GM23338 (cell line): ENCODE results near the gene FTO. TPM values are rescaled to one million over a fixed set of nuclear protein-coding genes. Genes with fewer than 3 reads are reported as not detected.

ENCODE experiments used
- ATAC-seq: fragments of 200-7000 bp; cut with Tn5 transposase; 3 replicates; pipeline ENCODE4 v1.9.1; 2020
- DNase-seq: peaks from one replicate; pipeline ENCODE4 v3.0.0-alpha.2; 2015; ENCODE audit warnings: low spot score
- H2AFZ ChIP-seq: fragments of 200-600 bp; sonication (generic); 2 replicates; pipeline ENCODE4 v1.8.0; 2016; ENCODE audit warnings: antibody characterized with exemption, mild to moderate bottlenecking, moderate library complexity
- H3F3A ChIP-seq: fragments of 200-600 bp; sonication (generic); replicated peaks from 2 replicates; pipeline ENCODE4 v1.8.0; 2017; ENCODE audit warnings: antibody characterized with exemption, mixed run types, low read depth
- H3K27ac ChIP-seq: fragments of 200-600 bp; sonication (generic); 2 replicates; pipeline ENCODE4 v1.6.1; 2016; ENCODE audit warnings: low read depth
- H3K27me3 ChIP-seq: fragments of 200-600 bp; sonication (generic); 2 replicates; pipeline ENCODE4 v1.8.0; 2016; ENCODE audit warnings: mild to moderate bottlenecking, mixed run types, moderate library complexity; ENCODE audit not compliant: insufficient read depth
- H3K36me3 ChIP-seq: fragments of 200-600 bp; sonication (generic); 2 replicates; pipeline ENCODE4 v1.8.0; 2016; ENCODE audit warnings: mild to moderate bottlenecking; ENCODE audit not compliant: insufficient read depth
- H3K4me1 ChIP-seq: fragments of 200-600 bp; sonication (generic); 2 replicates; pipeline ENCODE4 v1.8.0; 2016; ENCODE audit warnings: mild to moderate bottlenecking, moderate library complexity; ENCODE audit not compliant: insufficient read depth
- H3K4me2 ChIP-seq: fragments of 200-600 bp; sonication (generic); 2 replicates; pipeline ENCODE4 v1.7.1; 2017; ENCODE audit warnings: mixed run types
- H3K4me3 ChIP-seq: fragments of 200-600 bp; sonication (generic); 2 replicates; pipeline ENCODE4 v1.6.1; 2016; ENCODE audit warnings: mixed run types
- H3K79me2 ChIP-seq: fragments of 200-600 bp; sonication (generic); replicated peaks from 2 replicates; pipeline ENCODE4 v1.8.0; 2017; ENCODE audit warnings: mild to moderate bottlenecking; ENCODE audit not compliant: insufficient read depth
- H3K9me2 ChIP-seq: fragments of 200-600 bp; sonication (generic); 2 replicates; pipeline ENCODE4 v1.8.0; 2017; ENCODE audit not compliant: insufficient read depth
- H4K20me1 ChIP-seq: fragments of 200-600 bp; sonication (generic); replicated peaks from 2 replicates; pipeline ENCODE4 v1.8.0; 2017; ENCODE audit warnings: mild to moderate bottlenecking; ENCODE audit not compliant: insufficient read depth
- H3K27ac Mint-ChIP-seq: 2 replicates; pipeline ENCODE4 v1.8.0; 2020; ENCODE audit warnings: inconsistent platforms, mild to moderate bottlenecking, moderate library complexity, mixed read lengths
- H3K27me3 Mint-ChIP-seq: 3 replicates; pipeline ENCODE4 v1.8.0; 2022; ENCODE audit warnings: low read depth, mild to moderate bottlenecking, moderate library complexity, mixed read lengths, inconsistent platforms; ENCODE audit not compliant: insufficient read depth, poor library complexity
- H3K36me3 Mint-ChIP-seq: 3 replicates; pipeline ENCODE4 v1.8.0; 2021; ENCODE audit warnings: low read depth, mild to moderate bottlenecking, inconsistent platforms, moderate library complexity, mixed read lengths
- H3K4me1 Mint-ChIP-seq: 3 replicates; pipeline ENCODE4 v1.8.0; 2020; ENCODE audit warnings: mild to moderate bottlenecking, inconsistent platforms, mixed read lengths
- H3K4me3 Mint-ChIP-seq: 3 replicates; pipeline ENCODE4 v1.8.0; 2021; ENCODE audit warnings: moderate library complexity, mild to moderate bottlenecking, inconsistent platforms, mixed read lengths
- H3K9me3 Mint-ChIP-seq: 3 replicates; pipeline ENCODE4 v1.8.0; 2020; ENCODE audit warnings: moderate library complexity, mild to moderate bottlenecking, inconsistent platforms, mixed read lengths
- CREB1 ChIP-seq: fragments of 250-450 bp; sonication (Bioruptor Pico); IDR thresholded peaks from 2 replicates; pipeline ENCODE4 v1.5.0; 2020; ENCODE audit warnings: low read depth, mild to moderate bottlenecking, moderate library complexity
- EZH2 ChIP-seq: fragments of 200-600 bp; sonication (generic); IDR thresholded peaks from one replicate; pipeline ENCODE4 v1.8.0; 2017; ENCODE audit warnings: antibody characterized with exemption, mild to moderate bottlenecking, low read depth; ENCODE audit not compliant: unreplicated experiment
- ZNF114 ChIP-seq: fragments of 250-450 bp; sonication (Bioruptor Pico); IDR thresholded peaks from 2 replicates; pipeline ENCODE4 v1.5.0; 2020; ENCODE audit warnings: mild to moderate bottlenecking, moderate library complexity
- ZNF331 ChIP-seq: fragments of 250-450 bp; sonication (Bioruptor Pico); IDR thresholded peaks from 2 replicates; pipeline ENCODE4 v1.5.0; 2020; ENCODE audit warnings: low read depth, mild to moderate bottlenecking, moderate library complexity
- polyA plus RNA-seq: library from polyadenylated mRNA; unstranded; fragments of >200 nt; fragmentation: Nextera tagmentation; extraction: Ambion mirVana; gene quantifications from 2 replicates; pipeline ENCODE4 v1.2.1, GENCODE V29; 2016
- total RNA-seq: library from RNA; depleted of rRNA; stranded (reverse); fragments of >200 nt; shearing (Covaris generic); gene quantifications from 2 replicates; pipeline ENCODE4 v1.2.3, GENCODE V29; 2014
- TF ChIP-seq, protein P1 (sequence below): fragments of 250-450 bp; sonication (Bioruptor Pico); IDR thresholded peaks from 2 replicates; pipeline ENCODE4 v1.5.0; 2020; ENCODE audit warnings: mild to moderate bottlenecking, moderate library complexity
- TF ChIP-seq, protein P2 (sequence below): IDR thresholded peaks from one replicate; pipeline ENCODE4 v1.6.1; 2018; ENCODE audit warnings: antibody characterized with exemption; ENCODE audit not compliant: unreplicated experiment
- TF ChIP-seq, protein P3 (sequence below), 2 experiments: fragments of 200-600 bp in 1 of 2; sonication (generic) in 1 of 2; conservative IDR thresholded peaks; 2 replicates each; pipeline versions ENCODE4 v1.5.1 to v1.6.1; 2016 to 2017; ENCODE audit warnings: antibody characterized with exemption in 2 of 2, low read depth in 2 of 2, mild to moderate bottlenecking in 2 of 2, moderate library complexity in 1 of 2

FTO gene
- total and polyA plus RNA-seq, 2 experiments from 2014 or later = 17.7 to 69.6 TPM

DNA sequence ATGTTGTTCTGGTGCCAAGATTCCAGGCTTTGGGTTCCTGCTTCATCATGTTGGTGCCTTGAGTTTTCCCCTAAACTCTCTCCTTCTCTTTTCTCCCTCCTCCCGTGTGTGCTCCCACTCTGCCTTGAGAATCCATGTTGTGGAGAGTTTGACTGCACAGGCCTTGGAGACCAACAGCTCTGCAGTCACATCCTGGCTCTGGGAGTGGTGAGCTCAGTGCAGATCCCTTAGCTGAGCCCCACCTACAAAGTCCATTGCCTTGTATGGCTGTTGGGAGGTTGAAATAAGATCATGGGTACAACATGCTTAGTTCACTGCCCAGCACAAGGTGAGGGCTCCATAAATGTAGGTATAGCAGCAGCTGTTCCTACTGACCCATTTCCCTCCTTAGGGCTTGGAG lies 496.8 kb downstream of the FTO start:
- no peaks in the 10 kb centered on the region for H3K36me3 ChIP-seq

DNA sequence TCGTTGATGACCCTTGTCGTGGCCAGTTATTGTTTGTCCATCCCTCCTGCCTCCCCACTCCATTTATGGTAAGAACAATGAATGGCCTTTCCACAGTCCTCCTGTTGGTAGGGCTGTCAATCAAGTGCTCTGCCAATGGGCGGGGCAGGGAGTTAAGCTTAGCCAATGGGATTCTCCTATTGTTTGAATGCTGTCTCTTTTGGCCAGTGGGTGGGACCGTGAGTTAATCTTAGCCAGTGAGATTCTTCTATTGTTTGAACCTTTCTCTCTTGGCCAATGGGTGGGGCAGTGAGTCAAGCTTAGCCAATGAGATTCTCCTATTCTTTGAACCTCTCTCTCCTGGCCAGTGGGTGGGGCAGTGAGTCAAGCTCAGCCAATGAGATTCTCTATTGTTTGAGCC lies 497.2 kb downstream of the FTO start:
- Mint-ChIP-seq H3K4me1 (no peaks in the 10 kb centered on the region; the same call in 2 of the 3 replicates), H3K9me3 (no peaks in the 10 kb centered on the region; the same call in 2 of the 3 replicates), H3K36me3 (no peaks in the 10 kb centered on the region), H3K4me3 (no peak overlapping the region), H3K27me3 (peaks cover 12% of the 10 kb centered on the region), H3K27ac (no peak overlapping the region)
- Histone ChIP-seq H3K27me3 (no peaks in the 10 kb centered on the region), H3K9me2 (no peaks in the 10 kb centered on the region), H3K4me2 (no peak overlapping the region), H3K27ac (no peak overlapping the region), H3K79me2 (no peaks in the 10 kb centered on the region), H4K20me1 (no peaks in the 10 kb centered on the region), H3K36me3 (no peaks in the 10 kb centered on the region), H3K4me3 (no peak overlapping the region), H2AFZ (no peak overlapping the region), H3K4me1 (no peaks in the 10 kb centered on the region), H3F3A (no peaks in the 10 kb centered on the region)
- DNase-seq (peak; percentile 26), ATAC-seq (no peak)
- no peak for TF ChIP-seq EZH2
- TF ChIP-seq ZNF114 (CRISPR knock-in tag) = no peak
- TF ChIP-seq, protein P1, sequence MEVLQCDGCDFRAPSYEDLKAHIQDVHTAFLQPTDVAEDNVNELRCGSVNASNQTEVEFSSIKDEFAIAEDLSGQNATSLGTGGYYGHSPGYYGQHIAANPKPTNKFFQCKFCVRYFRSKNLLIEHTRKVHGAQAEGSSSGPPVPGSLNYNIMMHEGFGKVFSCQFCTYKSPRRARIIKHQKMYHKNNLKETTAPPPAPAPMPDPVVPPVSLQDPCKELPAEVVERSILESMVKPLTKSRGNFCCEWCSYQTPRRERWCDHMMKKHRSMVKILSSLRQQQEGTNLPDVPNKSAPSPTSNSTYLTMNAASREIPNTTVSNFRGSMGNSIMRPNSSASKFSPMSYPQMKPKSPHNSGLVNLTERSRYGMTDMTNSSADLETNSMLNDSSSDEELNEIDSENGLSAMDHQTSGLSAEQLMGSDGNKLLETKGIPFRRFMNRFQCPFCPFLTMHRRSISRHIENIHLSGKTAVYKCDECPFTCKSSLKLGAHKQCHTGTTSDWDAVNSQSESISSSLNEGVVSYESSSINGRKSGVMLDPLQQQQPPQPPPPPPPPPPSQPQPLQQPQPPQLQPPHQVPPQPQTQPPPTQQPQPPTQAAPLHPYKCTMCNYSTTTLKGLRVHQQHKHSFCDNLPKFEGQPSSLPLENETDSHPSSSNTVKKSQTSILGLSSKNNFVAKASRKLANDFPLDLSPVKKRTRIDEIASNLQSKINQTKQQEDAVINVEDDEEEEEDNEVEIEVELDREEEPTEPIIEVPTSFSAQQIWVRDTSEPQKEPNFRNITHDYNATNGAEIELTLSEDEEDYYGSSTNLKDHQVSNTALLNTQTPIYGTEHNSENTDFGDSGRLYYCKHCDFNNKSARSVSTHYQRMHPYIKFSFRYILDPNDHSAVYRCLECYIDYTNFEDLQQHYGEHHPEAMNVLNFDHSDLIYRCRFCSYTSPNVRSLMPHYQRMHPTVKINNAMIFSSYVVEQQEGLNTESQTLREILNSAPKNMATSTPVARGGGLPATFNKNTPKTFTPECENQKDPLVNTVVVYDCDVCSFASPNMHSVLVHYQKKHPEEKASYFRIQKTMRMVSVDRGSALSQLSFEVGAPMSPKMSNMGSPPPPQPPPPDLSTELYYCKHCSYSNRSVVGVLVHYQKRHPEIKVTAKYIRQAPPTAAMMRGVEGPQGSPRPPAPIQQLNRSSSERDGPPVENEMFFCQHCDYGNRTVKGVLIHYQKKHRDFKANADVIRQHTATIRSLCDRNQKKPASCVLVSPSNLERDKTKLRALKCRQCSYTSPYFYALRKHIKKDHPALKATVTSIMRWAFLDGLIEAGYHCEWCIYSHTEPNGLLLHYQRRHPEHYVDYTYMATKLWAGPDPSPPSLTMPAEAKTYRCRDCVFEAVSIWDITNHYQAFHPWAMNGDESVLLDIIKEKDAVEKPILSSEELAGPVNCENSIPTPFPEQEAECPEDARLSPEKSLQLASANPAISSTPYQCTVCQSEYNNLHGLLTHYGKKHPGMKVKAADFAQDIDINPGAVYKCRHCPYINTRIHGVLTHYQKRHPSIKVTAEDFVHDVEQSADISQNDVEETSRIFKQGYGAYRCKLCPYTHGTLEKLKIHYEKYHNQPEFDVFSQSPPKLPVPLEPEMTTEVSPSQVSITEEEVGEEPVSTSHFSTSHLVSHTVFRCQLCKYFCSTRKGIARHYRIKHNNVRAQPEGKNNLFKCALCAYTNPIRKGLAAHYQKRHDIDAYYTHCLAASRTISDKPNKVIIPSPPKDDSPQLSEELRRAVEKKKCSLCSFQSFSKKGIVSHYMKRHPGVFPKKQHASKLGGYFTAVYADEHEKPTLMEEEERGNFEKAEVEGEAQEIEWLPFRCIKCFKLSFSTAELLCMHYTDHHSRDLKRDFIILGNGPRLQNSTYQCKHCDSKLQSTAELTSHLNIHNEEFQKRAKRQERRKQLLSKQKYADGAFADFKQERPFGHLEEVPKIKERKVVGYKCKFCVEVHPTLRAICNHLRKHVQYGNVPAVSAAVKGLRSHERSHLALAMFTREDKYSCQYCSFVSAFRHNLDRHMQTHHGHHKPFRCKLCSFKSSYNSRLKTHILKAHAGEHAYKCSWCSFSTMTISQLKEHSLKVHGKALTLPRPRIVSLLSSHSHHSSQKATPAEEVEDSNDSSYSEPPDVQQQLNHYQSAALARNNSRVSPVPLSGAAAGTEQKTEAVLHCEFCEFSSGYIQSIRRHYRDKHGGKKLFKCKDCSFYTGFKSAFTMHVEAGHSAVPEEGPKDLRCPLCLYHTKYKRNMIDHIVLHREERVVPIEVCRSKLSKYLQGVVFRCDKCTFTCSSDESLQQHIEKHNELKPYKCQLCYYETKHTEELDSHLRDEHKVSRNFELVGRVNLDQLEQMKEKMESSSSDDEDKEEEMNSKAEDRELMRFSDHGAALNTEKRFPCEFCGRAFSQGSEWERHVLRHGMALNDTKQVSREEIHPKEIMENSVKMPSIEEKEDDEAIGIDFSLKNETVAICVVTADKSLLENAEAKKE (CRISPR knock-in tag) = no peak
- no peak for TF ChIP-seq CREB1

More for the DNA sequence above, 496.8 kb downstream of the FTO start:
- Mint-ChIP-seq H3K9me3 (no peaks in the 10 kb centered on the region; the same call in 2 of the 3 replicates), H3K36me3 (no peaks in the 10 kb centered on the region), H3K27me3 (peaks cover 12% of the 10 kb centered on the region), H3K4me3 (no peak overlapping the region), H3K4me1 (no peaks in the 10 kb centered on the region; the same call in 2 of the 3 replicates), H3K27ac (no peak overlapping the region)
- no peaks in the 10 kb centered on the region for H3F3A ChIP-seq
- H3K27ac ChIP-seq = no peak overlapping the region
- no peaks in the 10 kb centered on the region for H3K9me2 ChIP-seq
- no peak overlapping the region for H3K4me2 ChIP-seq
- no peak for DNase-seq
- no peaks in the 10 kb centered on the region for H4K20me1 ChIP-seq
- TF ChIP-seq ZNF331 (CRISPR knock-in tag) = no peak
- TF ChIP-seq CREB1 = no peak
- TF ChIP-seq, protein P2, sequence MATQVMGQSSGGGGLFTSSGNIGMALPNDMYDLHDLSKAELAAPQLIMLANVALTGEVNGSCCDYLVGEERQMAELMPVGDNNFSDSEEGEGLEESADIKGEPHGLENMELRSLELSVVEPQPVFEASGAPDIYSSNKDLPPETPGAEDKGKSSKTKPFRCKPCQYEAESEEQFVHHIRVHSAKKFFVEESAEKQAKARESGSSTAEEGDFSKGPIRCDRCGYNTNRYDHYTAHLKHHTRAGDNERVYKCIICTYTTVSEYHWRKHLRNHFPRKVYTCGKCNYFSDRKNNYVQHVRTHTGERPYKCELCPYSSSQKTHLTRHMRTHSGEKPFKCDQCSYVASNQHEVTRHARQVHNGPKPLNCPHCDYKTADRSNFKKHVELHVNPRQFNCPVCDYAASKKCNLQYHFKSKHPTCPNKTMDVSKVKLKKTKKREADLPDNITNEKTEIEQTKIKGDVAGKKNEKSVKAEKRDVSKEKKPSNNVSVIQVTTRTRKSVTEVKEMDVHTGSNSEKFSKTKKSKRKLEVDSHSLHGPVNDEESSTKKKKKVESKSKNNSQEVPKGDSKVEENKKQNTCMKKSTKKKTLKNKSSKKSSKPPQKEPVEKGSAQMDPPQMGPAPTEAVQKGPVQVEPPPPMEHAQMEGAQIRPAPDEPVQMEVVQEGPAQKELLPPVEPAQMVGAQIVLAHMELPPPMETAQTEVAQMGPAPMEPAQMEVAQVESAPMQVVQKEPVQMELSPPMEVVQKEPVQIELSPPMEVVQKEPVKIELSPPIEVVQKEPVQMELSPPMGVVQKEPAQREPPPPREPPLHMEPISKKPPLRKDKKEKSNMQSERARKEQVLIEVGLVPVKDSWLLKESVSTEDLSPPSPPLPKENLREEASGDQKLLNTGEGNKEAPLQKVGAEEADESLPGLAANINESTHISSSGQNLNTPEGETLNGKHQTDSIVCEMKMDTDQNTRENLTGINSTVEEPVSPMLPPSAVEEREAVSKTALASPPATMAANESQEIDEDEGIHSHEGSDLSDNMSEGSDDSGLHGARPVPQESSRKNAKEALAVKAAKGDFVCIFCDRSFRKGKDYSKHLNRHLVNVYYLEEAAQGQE = no peak
- no peak for TF ChIP-seq ZNF114 (CRISPR knock-in tag)
- TF ChIP-seq, protein P3, sequence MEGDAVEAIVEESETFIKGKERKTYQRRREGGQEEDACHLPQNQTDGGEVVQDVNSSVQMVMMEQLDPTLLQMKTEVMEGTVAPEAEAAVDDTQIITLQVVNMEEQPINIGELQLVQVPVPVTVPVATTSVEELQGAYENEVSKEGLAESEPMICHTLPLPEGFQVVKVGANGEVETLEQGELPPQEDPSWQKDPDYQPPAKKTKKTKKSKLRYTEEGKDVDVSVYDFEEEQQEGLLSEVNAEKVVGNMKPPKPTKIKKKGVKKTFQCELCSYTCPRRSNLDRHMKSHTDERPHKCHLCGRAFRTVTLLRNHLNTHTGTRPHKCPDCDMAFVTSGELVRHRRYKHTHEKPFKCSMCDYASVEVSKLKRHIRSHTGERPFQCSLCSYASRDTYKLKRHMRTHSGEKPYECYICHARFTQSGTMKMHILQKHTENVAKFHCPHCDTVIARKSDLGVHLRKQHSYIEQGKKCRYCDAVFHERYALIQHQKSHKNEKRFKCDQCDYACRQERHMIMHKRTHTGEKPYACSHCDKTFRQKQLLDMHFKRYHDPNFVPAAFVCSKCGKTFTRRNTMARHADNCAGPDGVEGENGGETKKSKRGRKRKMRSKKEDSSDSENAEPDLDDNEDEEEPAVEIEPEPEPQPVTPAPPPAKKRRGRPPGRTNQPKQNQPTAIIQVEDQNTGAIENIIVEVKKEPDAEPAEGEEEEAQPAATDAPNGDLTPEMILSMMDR (conservative IDR thresholded peaks at IDR 0.05; ENCODE audit: low read depth in 2 of 2) = no peak
- no peak overlapping the region for H2AFZ ChIP-seq
- no peaks in the 10 kb centered on the region for H3K4me1 ChIP-seq
- H3K4me3 ChIP-seq = no peak overlapping the region
- H3K79me2 ChIP-seq = no peaks in the 10 kb centered on the region
- no peaks in the 10 kb centered on the region for H3K27me3 ChIP-seq
- ATAC-seq = no peak
